NCI-H2029 (cell line): ENCODE measurements around the gene ZNF496.

Source experiments
- DNase-seq: peaks from one replicate; lab custom pipeline; 2025; lab: John Stamatoyannopoulos, UW

ZNF496 gene

GRCh38 chr1:247328311-247328710, 3.4 kb downstream of the ZNF496 start:
- no peak for DNase-seq

GRCh38 chr1:247326411-247327130, 5.1 kb downstream of the ZNF496 start:
- no peak for DNase-seq

GRCh38 chr1:247324923-247325322, 6.7 kb downstream of the ZNF496 start:
- DNase-seq = no peak

GRCh38 chr1:247324204-247324787, 7.4 kb downstream of the ZNF496 start:
- DNase-seq = no peak

- DNase-seq = no peak
Observed at GRCh38 chr1:247322849-247323586, 8.6 kb downstream of the ZNF496 start.

GRCh38 chr1:247322442-247322841, 9.2 kb downstream of the ZNF496 start:
- no peak for DNase-seq

GRCh38 chr1:247317702-247318101, 14.0 kb downstream of the ZNF496 start:
- no peak for DNase-seq

GRCh38 chr1:247316590-247317197, 15.0 kb downstream of the ZNF496 start:
- DNase-seq = no peak

GRCh38 chr1:247304031-247304430, 27.6 kb downstream of the ZNF496 start:
- no peak for DNase-seq

GRCh38 chr1:247303216-247303615, 28.5 kb downstream of the ZNF496 start:
- DNase-seq = no peak

- no peak for DNase-seq
Observed at GRCh38 chr1:247301176-247301540, 30.5 kb downstream of the ZNF496 start.

GRCh38 chr1:247300491-247301175, 31.0 kb downstream of the ZNF496 start:
- no peak for DNase-seq

GRCh38 chr1:247299723-247300381, 31.8 kb downstream of the ZNF496 start:
- DNase-seq = no peak

GRCh38 chr1:247298701-247299100, 33.0 kb downstream of the ZNF496 start:
- no peak for DNase-seq

- no peak for DNase-seq
Observed at GRCh38 chr1:247298124-247298481, 33.6 kb downstream of the ZNF496 start.

GRCh38 chr1:247297263-247298123, 34.2 kb downstream of the ZNF496 start:
- DNase-seq = no peak

GRCh38 chr1:247296599-247297180, 35.0 kb downstream of the ZNF496 start:
- DNase-seq = no peak

GRCh38 chr1:247295746-247296145, 35.9 kb downstream of the ZNF496 start:
- DNase-seq = no peak

GRCh38 chr1:247295274-247295684, 36.4 kb downstream of the ZNF496 start:
- no peak for DNase-seq

GRCh38 chr1:247294282-247294681, 37.4 kb downstream of the ZNF496 start:
- DNase-seq = no peak
